ENCODE measurements around the gene FAM72B. TPM values are rescaled to one million over a fixed set of nuclear protein-coding genes. Genes with fewer than 3 reads are reported as not detected.
"Not testable (repeated sequence)": the region's sequence is repeated elsewhere in the genome, so short reads cannot be mapped to it uniquely, and the experiment has no call there.

FAM72B gene
- polyA plus RNA-seq, 3 donors: 3.8 to 6.1 (median 4.3) TPM

- not testable (repeated sequence) for DNase-seq (ENCODE audit: low read depth in 3 of 3, low spot score in 2 of 3)
Observed at GRCh38 chr1:121156958-121157603, 27.1 kb downstream of the FAM72B start.

- not testable (repeated sequence) for DNase-seq (ENCODE audit: low read depth in 3 of 3, low spot score in 2 of 3)
Observed at GRCh38 chr1:121155671-121156358, 28.3 kb downstream of the FAM72B start.

- not testable (repeated sequence) for DNase-seq (ENCODE audit: low read depth in 3 of 3, low spot score in 2 of 3)
Observed at GRCh38 chr1:121154811-121155210, 29.3 kb downstream of the FAM72B start.

GRCh38 chr1:121152788-121153187, 31.4 kb downstream of the FAM72B start:
- not testable (repeated sequence) for DNase-seq (ENCODE audit: low read depth in 3 of 3, low spot score in 2 of 3)

- not testable (repeated sequence) for DNase-seq (ENCODE audit: low read depth in 3 of 3, low spot score in 2 of 3)
Observed at GRCh38 chr1:121151294-121151693, 32.8 kb downstream of the FAM72B start.

- DNase-seq (ENCODE audit: low read depth in 3 of 3, low spot score in 2 of 3): not testable (repeated sequence)
Observed at GRCh38 chr1:121148489-121149190, 35.5 kb downstream of the FAM72B start.

- not testable (repeated sequence) for DNase-seq (ENCODE audit: low read depth in 3 of 3, low spot score in 2 of 3)
Observed at GRCh38 chr1:121140393-121140792, 43.7 kb downstream of the FAM72B start.

GRCh38 chr1:121131494-121131893, 52.6 kb downstream of the FAM72B start:
- DNase-seq (ENCODE audit: low read depth in 3 of 3, low spot score in 2 of 3): not testable (repeated sequence)

- DNase-seq (ENCODE audit: low read depth in 3 of 3, low spot score in 2 of 3): not testable (repeated sequence)
Observed at GRCh38 chr1:121118480-121118824, 65.7 kb downstream of the FAM72B start.

Other genes with a start within 250 kb of the FAM72B start
- gene SRGAP2C, start 635 bp upstream of the FAM72B start, polyA plus RNA-seq (ENCODE audit: insufficient read length in 3 of 3): 10 to 100 TPM; 18.4 to 24.8 (median 22.9) TPM